Suprapubic skin (tissue), 4 donors: ENCODE data around the gene RASSF8. TPM values are rescaled to one million over a fixed set of nuclear protein-coding genes. Genes with fewer than 3 reads are reported as not detected.
A peak's percentile ranks its signal among the peaks of the same experiment; 100 is the strongest.

ENCODE experiments used
- DNase-seq, 2 donors: peaks; one replicate each; pipeline ENCODE4 v3.0.0-alpha.2; 2019; ENCODE audit warnings: low spot score in 2 of 2
- H3K27ac ChIP-seq: fragments of 200-600 bp; sonication (generic); one replicate; pipeline ENCODE4 v1.5.1; 2019
- H3K27me3 ChIP-seq: fragments of 200-600 bp; sonication (generic); one replicate; pipeline ENCODE4 v1.5.1; 2019
- H3K36me3 ChIP-seq: fragments of 200-600 bp; sonication (generic); one replicate; pipeline ENCODE4 v1.5.1; 2019
- H3K4me1 ChIP-seq: fragments of 200-600 bp; sonication (generic); one replicate; pipeline ENCODE4 v1.5.1; 2019
- H3K4me3 ChIP-seq: fragments of 200-600 bp; sonication (generic); one replicate; pipeline ENCODE4 v1.5.1; 2019; ENCODE audit warnings: mild to moderate bottlenecking
- H3K9me3 ChIP-seq: fragments of 200-600 bp; sonication (generic); one replicate; pipeline ENCODE4 v1.5.1; 2019
- CTCF ChIP-seq, 2 donors: fragments of 200-600 bp in 1 of 2; fragments of 450-650 bp in 1 of 2; sonication (generic) in 1 of 2; IDR thresholded peaks; one replicate each; pipeline ENCODE4 v1.5.1; 2016 to 2019; ENCODE audit warnings: antibody characterized with exemption in 2 of 2, mild to moderate bottlenecking in 1 of 2, moderate library complexity in 1 of 2
- EP300 ChIP-seq: sonication (generic); formaldehyde crosslinking; IDR thresholded peaks from one replicate; pipeline ENCODE4 v1.6.1; 2017; ENCODE audit warnings: antibody characterized with exemption
- POLR2A ChIP-seq, 2 donors: fragments of 450-650 bp; IDR thresholded peaks; one replicate each; pipeline ENCODE4 v1.6.1; 2017; ENCODE audit warnings: antibody characterized with exemption in 2 of 2, mild to moderate bottlenecking in 2 of 2, moderate library complexity in 2 of 2
- POLR2AphosphoS5 ChIP-seq, 3 donors: sonication (generic); formaldehyde crosslinking; IDR thresholded peaks; one replicate each; pipeline ENCODE4 v1.6.1; 2017; ENCODE audit warnings: antibody characterized with exemption in 3 of 3
- WGBS: methylation state at CpG from one replicate; pipeline ENCODE4 v1.1.5; 2018; 5-methylcytosine and 5-hydroxymethylcytosine counted together
- total RNA-seq, 4 donors: library from RNA; depleted of rRNA; stranded (reverse); fragments of >200 nt; gene quantifications; one replicate each; pipeline ENCODE4 v1.1.0, GENCODE V29; 2016

The RASSF8 gene
- total RNA-seq, 4 donors from 2014 or later, result 5.4 to 14.2 (median 6.1) TPM

GRCh38 chr12:26125400-26126339 is 167.2 kb downstream of the RASSF8 start:
- H3K27me3 ChIP-seq, result no peaks in the 10 kb centered on the region
- H3K36me3 ChIP-seq, result no peaks in the 10 kb centered on the region
- peak; percentile 85 to 89 for DNase-seq
- peaks cover 57% of the 10 kb centered on the region for H3K4me1 ChIP-seq
- H3K27ac ChIP-seq, result peak overlapping the region; percentile 87
- peak overlapping the region; percentile 75 for H3K4me3 ChIP-seq
- TF ChIP-seq POLR2AphosphoS5 (IDR thresholded peaks at IDR 0.05), result peak in 1 of 3 donors; percentile 46
- TF ChIP-seq POLR2A (IDR thresholded peaks at IDR 0.05), result peak in 1 of 2 donors; percentile 29
- no peak for TF ChIP-seq EP300
- TF ChIP-seq CTCF (IDR thresholded peaks at IDR 0.05), result no peak
- no peaks in the 10 kb centered on the region for H3K9me3 ChIP-seq
- 2% methylated on average over 11 of the region's 66 CpGs for WGBS

GRCh38 chr12:26126340-26127284 is 168.1 kb downstream of the RASSF8 start:
- TF ChIP-seq POLR2AphosphoS5 (IDR thresholded peaks at IDR 0.05) (no peak), CTCF (IDR thresholded peaks at IDR 0.05) (no peak), EP300 (no peak), POLR2A (IDR thresholded peaks at IDR 0.05) (no peak)
- Histone ChIP-seq H3K4me3 (peak overlapping the region; percentile 75), H3K4me1 (peaks cover 49% of the 10 kb centered on the region), H3K27ac (peak overlapping the region; percentile 87), H3K36me3 (no peaks in the 10 kb centered on the region), H3K27me3 (no peaks in the 10 kb centered on the region), H3K9me3 (no peaks in the 10 kb centered on the region)
- 9% methylated on average over 41 of the region's 60 CpGs for WGBS
- DNase-seq, result peak; percentile 89 to 92

- no peaks in the 10 kb centered on the region for H3K27me3 ChIP-seq
- no peak overlapping the region for H3K4me3 ChIP-seq
- no peaks in the 10 kb centered on the region for H3K9me3 ChIP-seq
- DNase-seq, result no peak
- H3K36me3 ChIP-seq, result no peaks in the 10 kb centered on the region
- no peak overlapping the region for H3K27ac ChIP-seq
- TF ChIP-seq CTCF (IDR thresholded peaks at IDR 0.05) (no peak), POLR2AphosphoS5 (IDR thresholded peaks at IDR 0.05) (no peak), EP300 (no peak), POLR2A (IDR thresholded peaks at IDR 0.05) (no peak)
- WGBS, result 93% methylated on average over 2 of the region's 2 CpGs
- H3K4me1 ChIP-seq, result peaks cover 44% of the 10 kb centered on the region
These were observed 168.9 kb downstream of the RASSF8 start for GRCh38 chr12:26127404-26127803.

GRCh38 chr12:26128168-26128567 is 169.7 kb downstream of the RASSF8 start:
- H3K27ac ChIP-seq, result no peak overlapping the region
- TF ChIP-seq EP300, result no peak
- TF ChIP-seq POLR2AphosphoS5 (IDR thresholded peaks at IDR 0.05), result no peak
- TF ChIP-seq POLR2A (IDR thresholded peaks at IDR 0.05), result no peak
- TF ChIP-seq CTCF (IDR thresholded peaks at IDR 0.05), result no peak
- no peak for DNase-seq
- H3K36me3 ChIP-seq, result no peaks in the 10 kb centered on the region
- no peaks in the 10 kb centered on the region for H3K9me3 ChIP-seq
- H3K4me1 ChIP-seq, result peaks cover 39% of the 10 kb centered on the region
- no peaks in the 10 kb centered on the region for H3K27me3 ChIP-seq
- H3K4me3 ChIP-seq, result no peak overlapping the region

Other genes with a start within 250 kb of the RASSF8 start
- 1 to 10 TPM; 2.5 to 7.2 (median 5.6) TPM for gene BHLHE41, start 166.4 kb downstream of the RASSF8 start, total RNA-seq
- 10 to 100 TPM in 3 of 4 donors, 1 to 10 TPM in 1; 4.5 to 19.0 (median 11.8) TPM for gene SSPN, start 236.9 kb downstream of the RASSF8 start, total RNA-seq